HEK293T (cell line): ENCODE measurements around the gene PIGQ.
"Not testable (repeated sequence)": the region's sequence is repeated elsewhere in the genome, so short reads cannot be mapped to it uniquely, and the experiment has no call there.

Experiments
- CTCF ChIA-PET: fragments of 350-600 bp; formaldehyde crosslinking; extraction: SDS; loops from one replicate; lab custom pipeline; 2021; ENCODE audit warnings: antibody characterized with exemption, inconsistent platforms; lab: Yijun Ruan, JAX
- POLR2A ChIA-PET: fragments of 350-600 bp; formaldehyde crosslinking; extraction: SDS; loops from one replicate; lab custom pipeline; 2020; ENCODE audit warnings: antibody characterized with exemption, inconsistent platforms; lab: Yijun Ruan, JAX
- DNase-seq: peaks from one replicate; pipeline ENCODE4 v3.0.0; 2012; ENCODE audit warnings: mixed read lengths; ENCODE audit errors: extremely low spot score
- ARNT ChIP-seq: fragments of 450-650 bp; IDR thresholded peaks from 2 replicates; pipeline ENCODE4 v1.6.1; 2017; ENCODE audit warnings: mild to moderate bottlenecking
- BHLHE40 ChIP-seq: fragments of 450-650 bp; IDR thresholded peaks from 2 replicates; pipeline ENCODE4 v1.6.1; 2016; ENCODE audit warnings: mild to moderate bottlenecking, moderate library complexity, borderline replicate concordance
- CTBP1 ChIP-seq: fragments of 450-650 bp; IDR thresholded peaks from 2 replicates; pipeline ENCODE4 v1.6.1; 2016; ENCODE audit warnings: borderline replicate concordance
- ELF4 ChIP-seq: fragments of 450-650 bp; IDR thresholded peaks from 2 replicates; pipeline ENCODE4 v1.6.1; 2017; ENCODE audit warnings: antibody characterized with exemption
- FOXA1 ChIP-seq: fragments of 450-650 bp; IDR thresholded peaks from 2 replicates; pipeline ENCODE4 v1.6.1; 2016; ENCODE audit warnings: mild to moderate bottlenecking
- FOXK2 ChIP-seq: fragments of 450-650 bp; IDR thresholded peaks from 2 replicates; pipeline ENCODE4 v1.6.1; 2016; ENCODE audit warnings: mild to moderate bottlenecking
- FOXM1 ChIP-seq: fragments of 450-650 bp; IDR thresholded peaks from 2 replicates; pipeline ENCODE4 v1.6.1; 2017; ENCODE audit warnings: mild to moderate bottlenecking, borderline replicate concordance
- HDGF ChIP-seq: fragments of 450-650 bp; IDR thresholded peaks from 2 replicates; pipeline ENCODE4 v1.6.1; 2017; ENCODE audit warnings: antibody characterized with exemption, borderline replicate concordance
- L3MBTL2 ChIP-seq: fragments of 450-650 bp; conservative IDR thresholded peaks from 2 replicates; pipeline ENCODE4 v1.6.1; 2016; ENCODE audit warnings: mild to moderate bottlenecking
- LEF1 ChIP-seq: fragments of 450-650 bp; IDR thresholded peaks from 2 replicates; pipeline ENCODE4 v1.6.1; 2017; ENCODE audit warnings: mild to moderate bottlenecking, borderline replicate concordance
- NFRKB ChIP-seq: fragments of 450-650 bp; IDR thresholded peaks from 2 replicates; pipeline ENCODE4 v1.6.1; 2016; ENCODE audit warnings: mild to moderate bottlenecking, moderate library complexity
- SP1 ChIP-seq: fragments of 450-650 bp; IDR thresholded peaks from 2 replicates; pipeline ENCODE4 v1.6.1; 2017
- SUZ12 ChIP-seq: fragments of 450-650 bp; IDR thresholded peaks from 2 replicates; pipeline ENCODE4 v1.6.1; 2016; ENCODE audit warnings: mild to moderate bottlenecking
- TARDBP ChIP-seq: fragments of 450-650 bp; IDR thresholded peaks from 2 replicates; pipeline ENCODE4 v1.6.1; 2016
- ZNF384 ChIP-seq: fragments of 450-650 bp; IDR thresholded peaks from 2 replicates; pipeline ENCODE4 v1.6.1; 2016
- TF ChIP-seq, protein P1 (sequence below): fragments of 450-650 bp; IDR thresholded peaks from 2 replicates; pipeline ENCODE4 v1.6.1; 2016

PIGQ gene

DNA sequence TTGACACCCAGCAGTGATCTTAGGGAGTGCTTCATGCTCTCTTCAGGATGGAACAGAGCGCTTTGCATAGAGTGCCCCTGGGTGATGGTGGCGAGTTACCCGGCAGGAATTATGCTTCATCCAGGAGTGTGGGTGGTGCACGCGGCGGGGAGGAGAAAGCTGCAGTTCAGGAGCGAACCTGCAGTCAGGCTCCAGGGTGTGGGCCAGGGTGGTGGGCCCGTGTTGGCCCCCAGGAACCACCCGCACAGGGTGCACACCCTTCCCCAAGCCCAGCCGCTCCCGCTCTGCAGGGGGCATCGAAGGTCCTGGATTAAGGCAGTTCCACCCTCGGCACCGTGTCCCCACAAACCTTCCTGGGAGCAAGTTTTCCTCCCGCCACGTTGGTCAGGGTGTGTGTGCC is 24.0 kb downstream of the PIGQ start:
- ChIA-PET POLR2A (interaction anchor here (0.7 kb wide), 1 partner anchor 48 kb away, joined by 3 read pairs; no protein-coding TSS in a partner anchor), CTCF (no interaction called here)
- no peak for DNase-seq
- TF ChIP-seq HDGF (no peak), CTBP1 (no peak), LEF1 (no peak), ELF4 (no peak), NFRKB (no peak), FOXA1 (no peak), SP1 (no peak), TARDBP (no peak), ARNT (no peak), FOXK2 (no peak), L3MBTL2 (no peak)
- TF ChIP-seq, protein P1, sequence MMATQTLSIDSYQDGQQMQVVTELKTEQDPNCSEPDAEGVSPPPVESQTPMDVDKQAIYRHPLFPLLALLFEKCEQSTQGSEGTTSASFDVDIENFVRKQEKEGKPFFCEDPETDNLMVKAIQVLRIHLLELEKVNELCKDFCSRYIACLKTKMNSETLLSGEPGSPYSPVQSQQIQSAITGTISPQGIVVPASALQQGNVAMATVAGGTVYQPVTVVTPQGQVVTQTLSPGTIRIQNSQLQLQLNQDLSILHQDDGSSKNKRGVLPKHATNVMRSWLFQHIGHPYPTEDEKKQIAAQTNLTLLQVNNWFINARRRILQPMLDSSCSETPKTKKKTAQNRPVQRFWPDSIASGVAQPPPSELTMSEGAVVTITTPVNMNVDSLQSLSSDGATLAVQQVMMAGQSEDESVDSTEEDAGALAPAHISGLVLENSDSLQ, result no peak

DNA sequence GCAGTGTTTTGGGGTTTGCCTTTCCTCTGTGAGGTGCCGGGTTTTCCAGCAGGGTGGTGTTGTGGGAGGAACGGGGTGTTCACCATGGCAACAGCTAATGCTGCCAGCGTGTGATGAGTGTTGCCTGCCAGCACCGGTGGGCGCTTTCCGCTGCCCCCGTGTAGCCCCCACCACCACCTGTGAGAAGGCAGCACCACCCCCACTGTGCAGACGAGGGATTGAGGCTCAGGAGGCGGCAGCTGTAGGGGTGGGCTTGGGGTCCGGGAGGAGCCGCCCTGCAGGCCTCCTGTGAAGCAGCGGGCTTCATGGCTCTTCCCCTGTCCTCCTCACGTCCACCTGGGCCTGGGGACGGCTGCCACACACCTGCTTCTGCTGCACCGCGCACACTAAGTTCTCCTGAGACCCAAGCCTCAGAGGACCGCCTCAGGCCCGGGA is 25.3 kb downstream of the PIGQ start:
- DNase-seq, result no peak
- TF ChIP-seq HDGF (no peak), L3MBTL2 (no peak), BHLHE40 (no peak), FOXK2 (no peak), NFRKB (no peak), FOXA1 (no peak), SUZ12 (no peak), ELF4 (no peak), LEF1 (no peak), ARNT (no peak), TARDBP (no peak), FOXM1 (no peak), SP1 (no peak), ZNF384 (no peak), CTBP1 (no peak)
- TF ChIP-seq, protein P1, result no peak
- CTCF ChIA-PET, result no interaction called here
- POLR2A ChIA-PET, result no interaction called here

DNA sequence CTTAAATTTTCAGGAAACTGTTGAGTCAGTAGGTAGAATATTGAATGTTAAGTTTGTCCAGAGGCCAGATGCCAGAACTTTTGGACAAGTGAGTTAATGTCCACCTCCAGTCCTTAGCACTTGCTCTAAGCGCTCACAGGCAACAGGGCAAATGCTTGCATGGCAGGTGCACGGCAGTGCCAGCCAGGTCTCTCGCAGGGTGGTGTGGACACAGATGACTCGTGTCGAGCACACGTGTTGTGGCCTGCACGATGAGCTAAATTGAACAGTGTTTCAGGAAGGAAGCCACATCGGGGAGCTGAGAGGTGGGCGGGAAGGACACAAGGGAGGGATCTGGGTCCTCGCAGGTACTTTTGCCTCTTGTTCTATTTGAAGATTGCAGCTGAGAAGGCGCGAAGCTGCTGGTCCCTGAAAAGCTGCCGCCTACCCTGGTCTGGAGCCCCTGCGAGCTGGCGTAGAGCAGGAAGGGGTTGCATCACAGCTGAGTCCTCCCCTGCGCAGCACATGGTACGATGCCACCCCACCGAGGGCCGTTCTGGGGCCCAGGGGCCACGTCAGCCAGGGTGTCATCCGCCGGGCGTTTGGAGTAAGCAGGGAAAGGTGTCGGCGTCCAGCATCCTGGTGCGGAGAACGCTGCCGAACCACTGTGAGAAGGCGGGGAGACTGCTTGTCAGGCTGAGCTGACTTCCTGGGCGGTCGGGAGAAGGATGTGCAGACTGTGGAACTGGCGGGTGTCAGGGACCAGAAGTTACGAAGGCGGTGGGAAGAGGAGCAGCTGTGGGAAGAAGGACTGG is 26.4 kb downstream of the PIGQ start:
- DNase-seq, result no peak
- POLR2A ChIA-PET, result no interaction called here
- CTCF ChIA-PET, result interaction anchor here (0.7 kb wide), 1 partner anchor 540 kb away, joined by 7 read pairs; no protein-coding TSS in a partner anchor
- TF ChIP-seq ELF4, result no peak

DNA sequence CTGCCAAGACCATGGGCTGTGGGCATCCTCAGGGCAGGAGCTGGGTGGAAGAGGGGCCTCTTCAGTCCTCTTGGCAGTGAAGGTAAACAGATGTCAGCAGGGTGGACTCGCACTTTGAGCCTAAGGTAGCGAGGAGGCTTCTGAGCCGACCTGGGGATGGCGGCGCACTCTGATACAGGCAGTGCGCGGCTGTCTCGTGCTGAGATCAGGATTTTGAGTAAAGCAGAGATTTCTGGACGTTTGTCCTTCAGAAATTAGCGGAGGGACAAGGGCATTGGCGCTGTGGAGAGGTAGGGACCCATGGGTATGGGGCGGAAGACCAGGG is 26.9 kb downstream of the PIGQ start:
- no peak for DNase-seq
- CTCF ChIA-PET, result no interaction called here
- POLR2A ChIA-PET, result no interaction called here
- TF ChIP-seq FOXM1, result no peak
- no peak for TF ChIP-seq LEF1
- TF ChIP-seq, protein P1, result no peak
- no peak for TF ChIP-seq ELF4
- no peak for TF ChIP-seq TARDBP
- no peak for TF ChIP-seq SUZ12
- TF ChIP-seq BHLHE40, result no peak
- no peak for TF ChIP-seq SP1
- no peak for TF ChIP-seq CTBP1
- TF ChIP-seq HDGF, result no peak
- TF ChIP-seq FOXK2, result no peak
- no peak for TF ChIP-seq L3MBTL2
- TF ChIP-seq FOXA1, result no peak
- no peak for TF ChIP-seq NFRKB

DNA sequence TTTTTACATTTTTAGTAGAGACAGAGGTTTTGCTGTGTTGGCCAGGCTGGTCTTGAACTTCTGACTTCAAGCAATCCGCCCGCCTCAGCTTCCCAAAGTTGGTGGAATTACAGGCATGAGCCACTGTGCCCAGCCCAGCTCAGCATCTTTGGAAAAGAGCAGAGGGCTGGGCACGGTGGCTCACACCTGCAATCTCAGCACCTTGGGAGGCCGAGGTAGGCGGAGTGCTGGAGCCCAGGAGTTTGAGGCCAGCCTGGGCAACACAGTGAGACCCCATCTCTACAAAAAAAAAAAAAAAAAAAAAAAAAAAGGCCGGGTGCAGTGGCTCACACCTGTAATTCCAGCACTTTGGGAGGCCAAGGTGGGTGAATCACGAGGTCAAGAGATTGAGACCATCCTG is 27.9 kb downstream of the PIGQ start:
- POLR2A ChIA-PET, DNase-seq, CTCF ChIA-PET: not testable (repeated sequence)

DNA sequence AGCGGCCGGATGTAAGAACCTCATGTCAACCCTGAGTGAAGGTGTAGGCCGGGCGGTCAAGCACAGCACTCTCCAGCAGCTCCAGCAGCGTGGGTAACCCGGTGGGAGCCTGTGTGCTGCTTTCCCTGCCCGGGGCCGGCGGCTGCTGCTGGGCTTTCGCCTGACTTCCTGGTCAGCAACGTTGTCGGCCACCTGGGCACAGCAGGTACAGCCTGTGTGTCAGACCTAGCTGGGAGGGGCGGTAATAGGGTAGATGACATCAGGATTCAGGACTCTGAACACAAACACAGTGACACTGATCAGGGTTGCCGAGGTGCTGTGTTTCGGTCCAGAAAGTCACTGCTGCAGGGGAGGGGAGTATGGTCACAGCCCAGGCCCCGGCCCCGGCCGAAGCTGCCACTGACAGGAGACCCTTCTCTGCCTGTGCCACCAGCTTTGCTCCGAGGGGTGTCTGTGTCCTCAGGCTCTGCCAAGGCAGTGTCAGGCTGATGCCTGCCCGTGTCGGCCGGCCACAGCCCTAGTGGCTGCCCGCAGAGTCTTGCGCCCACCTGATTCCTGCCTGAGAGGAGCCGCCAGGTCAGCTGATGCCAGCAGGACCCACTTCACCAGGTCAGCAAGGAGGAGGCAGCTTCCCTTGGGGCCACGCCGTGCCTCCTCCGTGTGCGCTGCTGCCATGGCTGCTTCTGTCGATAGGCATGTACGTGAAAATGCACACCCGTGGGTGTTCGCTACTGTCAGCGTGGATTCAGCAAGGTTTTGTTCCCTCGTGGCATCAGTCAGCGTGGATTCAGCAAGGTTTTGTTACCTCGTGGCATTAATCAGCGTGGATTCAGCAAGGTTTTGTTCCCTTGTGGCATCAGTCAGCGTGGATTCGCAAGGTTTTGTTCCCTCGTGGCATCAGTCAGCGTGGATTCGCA is 29.3 kb downstream of the PIGQ start:
- DNase-seq, result no peak
- POLR2A ChIA-PET, result interaction anchor here (1.6 kb wide), 1 partner anchor 49 kb away, joined by 3 read pairs; no protein-coding TSS in a partner anchor
- TF ChIP-seq CTBP1 (no peak), SP1 (no peak), FOXM1 (no peak), ARNT (no peak), BHLHE40 (no peak), LEF1 (no peak), ELF4 (no peak), L3MBTL2 (no peak), HDGF (no peak), FOXK2 (no peak), ZNF384 (no peak), NFRKB (no peak), FOXA1 (no peak), TARDBP (no peak), SUZ12 (no peak)
- TF ChIP-seq, protein P1, result no peak
- CTCF ChIA-PET, result no interaction called here
